Stimulated activated CD8-positive, alpha-beta memory T cell treated with anti-CD3 and anti-CD28 coated beads, Interleukin-7, amount 100 ng/mL, for 4 hours (primary cell): ENCODE data around the gene SYPL2.
"Not testable (repeated sequence)": the region's sequence is repeated elsewhere in the genome, so short reads cannot be mapped to it uniquely, and the experiment has no call there.

Source experiments
- DNase-seq, 2 donors: peaks; one replicate each; pipeline ENCODE4 v3.0.0-alpha.2; 2020; ENCODE audit warnings: low read depth in 2 of 2

SYPL2 gene

GRCh38 chr1:109472779-109473178, 6.4 kb downstream of the SYPL2 start:
- no peak for DNase-seq

GRCh38 chr1:109473284-109474057, 7.1 kb downstream of the SYPL2 start:
- DNase-seq, result not testable (repeated sequence)

- DNase-seq, result no peak
These were observed 8.4 kb downstream of the SYPL2 start for GRCh38 chr1:109474697-109475096.

GRCh38 chr1:109475261-109475660, 8.9 kb downstream of the SYPL2 start:
- no peak for DNase-seq

- no peak for DNase-seq
These were observed 10.5 kb downstream of the SYPL2 start for GRCh38 chr1:109476825-109477224.

GRCh38 chr1:109477821-109478220, 11.5 kb downstream of the SYPL2 start:
- DNase-seq, result no peak

GRCh38 chr1:109478806-109479205, 12.5 kb downstream of the SYPL2 start:
- DNase-seq, result no peak

- DNase-seq, result no peak
These were observed 13.0 kb downstream of the SYPL2 start for GRCh38 chr1:109479311-109479710.

- no peak for DNase-seq
These were observed 13.6 kb downstream of the SYPL2 start for GRCh38 chr1:109479901-109480300.

- no peak for DNase-seq
These were observed 15.3 kb downstream of the SYPL2 start for GRCh38 chr1:109481646-109482045.

- DNase-seq, result no peak
These were observed 15.9 kb downstream of the SYPL2 start for GRCh38 chr1:109482242-109482641.

GRCh38 chr1:109482791-109483671, 16.7 kb downstream of the SYPL2 start:
- DNase-seq, result peak; percentile 9 to 36

- peak; percentile 86 to 91 for DNase-seq
These were observed 17.5 kb downstream of the SYPL2 start, which contains the start of gene ATXN7L2 for GRCh38 chr1:109483672-109484518. Gene ATXN7L2, plus strand, starts transcription at chr1:109483905. Its CDS starts 49 bp downstream, at chr1:109483954.

- DNase-seq, result no peak
These were observed 18.2 kb downstream of the SYPL2 start for GRCh38 chr1:109484519-109484975.

- DNase-seq, result no peak
These were observed 18.7 kb downstream of the SYPL2 start for GRCh38 chr1:109485001-109485400.

- DNase-seq, result no peak
These were observed 20.9 kb downstream of the SYPL2 start for GRCh38 chr1:109487261-109487660.

- DNase-seq, result no peak
These were observed 21.9 kb downstream of the SYPL2 start for GRCh38 chr1:109488201-109488600.

GRCh38 chr1:109488696-109489095, 22.4 kb downstream of the SYPL2 start:
- DNase-seq, result no peak

- DNase-seq, result peak; percentile 47 to 52
These were observed 23.9 kb downstream of the SYPL2 start for GRCh38 chr1:109490029-109490933.

GRCh38 chr1:109490934-109491302, 24.6 kb downstream of the SYPL2 start:
- DNase-seq, result no peak

- DNase-seq, result no peak
These were observed 25.0 kb downstream of the SYPL2 start for GRCh38 chr1:109491372-109491771.
